ENCODE measurements around the gene KRT31. TPM values are rescaled to one million over a fixed set of nuclear protein-coding genes. Genes with fewer than 3 reads are reported as not detected.
"Not testable (repeated sequence)": the region's sequence is repeated elsewhere in the genome, so short reads cannot be mapped to it uniquely, and the experiment has no call there.

KRT31 gene
- total RNA-seq, 1 experiment from 2014 or later: not detected

DNA sequence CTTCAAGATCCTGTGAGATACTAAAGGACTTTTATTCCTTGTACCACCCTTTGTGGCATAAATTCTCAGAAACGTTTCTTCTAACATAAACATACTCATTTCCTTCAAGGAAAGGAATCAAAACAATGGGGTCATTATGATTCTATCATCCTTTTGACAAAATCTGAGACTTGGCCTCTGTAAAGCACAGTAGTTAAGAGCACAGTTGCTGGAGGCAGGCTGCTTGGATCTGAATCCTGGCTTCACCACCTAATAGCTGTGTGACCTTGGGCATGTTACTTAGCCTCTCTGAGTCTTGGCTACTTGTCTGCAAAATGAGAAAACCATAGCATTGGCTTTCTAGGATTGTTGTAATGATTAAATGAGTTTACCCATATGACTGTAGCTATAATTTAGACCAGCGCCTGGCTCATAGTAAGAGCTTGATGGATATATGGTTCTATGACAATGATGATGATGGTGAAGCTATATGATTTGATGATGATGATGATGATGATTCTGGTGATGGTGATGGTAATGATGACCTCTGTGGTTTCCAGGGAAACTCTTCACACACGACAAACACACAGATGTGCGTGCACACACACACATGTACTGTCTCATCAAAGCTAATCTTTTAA lies 6.1 kb upstream of the KRT31 start:
- Mint-ChIP-seq H3K4me3 (ENCODE audit: unreplicated experiment) (no peak overlapping the region), H3K27me3 (ENCODE audit: insufficient read depth, unreplicated experiment) (peaks cover 52% of the 10 kb centered on the region), H3K27ac (ENCODE audit: low read depth, unreplicated experiment) (peak overlapping the region; percentile 35), H3K9me3 (ENCODE audit: unreplicated experiment) (no peaks in the 10 kb centered on the region), H3K4me1 (ENCODE audit: insufficient read depth, unreplicated experiment) (peaks cover 13% of the 10 kb centered on the region), H3K36me3 (ENCODE audit: insufficient read depth, unreplicated experiment) (no peaks in the 10 kb centered on the region)
- DNase-seq (ENCODE audit: unreplicated experiment): no peak
- ChIA-PET CTCF (interaction anchor here (0.5 to 3.7 kb wide), 9 partner anchors 10 to 1186 kb away, joined by 3 to 22 read pairs (median 3); no protein-coding TSS in a partner anchor), POLR2A (interaction anchor here (0.6 to 3.1 kb wide), 20 partner anchors 10 to 932 kb away, joined by 3 to 13 read pairs (median 4); partner anchors contain the start of gene KRT15)
- TF ChIP-seq, protein P1, sequence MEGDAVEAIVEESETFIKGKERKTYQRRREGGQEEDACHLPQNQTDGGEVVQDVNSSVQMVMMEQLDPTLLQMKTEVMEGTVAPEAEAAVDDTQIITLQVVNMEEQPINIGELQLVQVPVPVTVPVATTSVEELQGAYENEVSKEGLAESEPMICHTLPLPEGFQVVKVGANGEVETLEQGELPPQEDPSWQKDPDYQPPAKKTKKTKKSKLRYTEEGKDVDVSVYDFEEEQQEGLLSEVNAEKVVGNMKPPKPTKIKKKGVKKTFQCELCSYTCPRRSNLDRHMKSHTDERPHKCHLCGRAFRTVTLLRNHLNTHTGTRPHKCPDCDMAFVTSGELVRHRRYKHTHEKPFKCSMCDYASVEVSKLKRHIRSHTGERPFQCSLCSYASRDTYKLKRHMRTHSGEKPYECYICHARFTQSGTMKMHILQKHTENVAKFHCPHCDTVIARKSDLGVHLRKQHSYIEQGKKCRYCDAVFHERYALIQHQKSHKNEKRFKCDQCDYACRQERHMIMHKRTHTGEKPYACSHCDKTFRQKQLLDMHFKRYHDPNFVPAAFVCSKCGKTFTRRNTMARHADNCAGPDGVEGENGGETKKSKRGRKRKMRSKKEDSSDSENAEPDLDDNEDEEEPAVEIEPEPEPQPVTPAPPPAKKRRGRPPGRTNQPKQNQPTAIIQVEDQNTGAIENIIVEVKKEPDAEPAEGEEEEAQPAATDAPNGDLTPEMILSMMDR (IDR thresholded peaks at IDR 0.05; ENCODE audit: unreplicated experiment): no peak
- no TSS peak for BruUV-seq (replicated peaks)
- intact Hi-C loops (cut with micrococcal nuclease): no loop called here

DNA sequence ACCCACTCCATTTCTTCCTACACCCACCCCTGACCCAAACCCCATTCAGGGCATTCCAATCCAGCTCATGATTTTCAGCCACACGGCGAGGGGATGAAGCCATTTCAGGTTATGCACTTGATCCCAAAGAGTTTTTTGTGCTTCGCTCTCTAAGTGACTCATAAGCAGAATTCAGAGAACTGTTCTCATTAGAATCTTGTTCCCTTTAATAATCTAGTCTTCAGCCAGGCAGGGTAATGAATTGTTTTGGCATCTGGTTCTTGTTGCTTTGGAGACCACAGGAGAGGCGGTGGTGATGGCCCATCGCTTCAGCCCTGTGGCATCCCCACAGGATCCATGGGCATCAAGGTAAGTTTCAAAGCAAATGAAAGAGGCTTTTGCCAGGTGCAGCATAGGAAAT lies 4.8 kb upstream of the KRT31 start:
- Mint-ChIP-seq H3K4me1 (ENCODE audit: insufficient read depth, unreplicated experiment) (peaks cover 13% of the 10 kb centered on the region), H3K9me3 (ENCODE audit: unreplicated experiment) (no peaks in the 10 kb centered on the region), H3K4me3 (ENCODE audit: unreplicated experiment) (no peak overlapping the region), H3K27me3 (ENCODE audit: insufficient read depth, unreplicated experiment) (peaks cover 45% of the 10 kb centered on the region), H3K27ac (ENCODE audit: low read depth, unreplicated experiment) (peak overlapping the region; percentile 25), H3K36me3 (ENCODE audit: insufficient read depth, unreplicated experiment) (no peaks in the 10 kb centered on the region)
- ChIA-PET POLR2A (no interaction called here), CTCF (no interaction called here)
- TF ChIP-seq, protein P1 (IDR thresholded peaks at IDR 0.05; ENCODE audit: unreplicated experiment): no peak
- BruUV-seq (replicated peaks): no TSS peak
- intact Hi-C loops (cut with micrococcal nuclease): no loop called here
- DNase-seq (ENCODE audit: unreplicated experiment): no peak

DNA sequence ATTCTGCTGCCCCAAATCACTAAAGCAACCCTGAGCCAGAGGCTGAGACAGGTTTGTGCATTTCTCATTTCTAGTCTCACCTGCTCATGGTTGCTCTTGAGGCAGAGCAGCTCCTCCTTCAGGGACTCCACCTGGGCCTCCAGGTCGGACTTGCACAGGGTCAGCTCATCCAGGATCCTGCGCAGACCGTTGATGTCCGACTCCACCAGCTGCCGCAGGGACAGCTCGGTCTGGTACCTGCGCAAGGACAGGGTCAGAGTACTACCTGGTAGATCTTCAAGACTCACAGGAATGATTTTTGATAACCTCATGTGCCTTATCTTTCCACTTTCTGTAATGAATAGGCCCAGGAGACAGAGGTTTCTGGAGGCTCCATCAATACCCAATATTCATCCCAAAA lies 1.1 kb downstream of the KRT31 start:
- H3K9me3 Mint-ChIP-seq (ENCODE audit: unreplicated experiment): no peaks in the 10 kb centered on the region
- H3K4me3 Mint-ChIP-seq (ENCODE audit: unreplicated experiment): no peak overlapping the region
- no peaks in the 10 kb centered on the region for H3K4me1 Mint-ChIP-seq (ENCODE audit: insufficient read depth, unreplicated experiment)
- POLR2A ChIA-PET: no interaction called here
- H3K27me3 Mint-ChIP-seq (ENCODE audit: insufficient read depth, unreplicated experiment): peaks cover 26% of the 10 kb centered on the region
- H3K27ac Mint-ChIP-seq (ENCODE audit: low read depth, unreplicated experiment): no peak overlapping the region
- peaks cover 5% of the 10 kb centered on the region for H3K36me3 Mint-ChIP-seq (ENCODE audit: insufficient read depth, unreplicated experiment)
- DNase-seq (ENCODE audit: unreplicated experiment): no peak
- TF ChIP-seq, protein P1 (IDR thresholded peaks at IDR 0.05; ENCODE audit: unreplicated experiment): no peak
- intact Hi-C loops (cut with micrococcal nuclease): no loop called here
- CTCF ChIA-PET: interaction anchor here (0.6 kb wide), 1 partner anchor 254 kb away, joined by 5 read pairs; no protein-coding TSS in a partner anchor
- BruUV-seq (replicated peaks): no TSS peak

DNA sequence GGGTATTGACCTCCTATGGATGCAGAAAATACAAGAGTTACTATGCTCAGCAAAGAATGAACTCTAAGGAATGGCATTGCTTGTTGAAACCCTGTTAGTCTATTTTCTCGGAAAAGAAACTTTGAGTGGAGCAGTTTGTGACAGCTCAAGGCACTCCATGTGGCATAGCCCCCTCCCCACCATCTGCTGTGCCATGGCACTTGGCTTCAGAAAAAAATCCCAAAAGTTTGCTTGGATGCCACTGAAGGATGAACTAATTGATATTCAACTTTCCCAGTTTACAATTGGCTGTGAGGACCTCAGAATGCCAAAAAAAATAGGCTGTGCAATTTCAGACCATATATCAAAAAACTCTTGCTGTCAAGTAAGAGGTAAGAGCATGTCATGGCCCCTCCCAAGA lies 1.8 kb downstream of the KRT31 start:
- no peaks in the 10 kb centered on the region for H3K4me1 Mint-ChIP-seq (ENCODE audit: insufficient read depth, unreplicated experiment)
- intact Hi-C loops (cut with micrococcal nuclease): no loop called here
- CTCF ChIA-PET: no interaction called here
- POLR2A ChIA-PET: no interaction called here
- DNase-seq (ENCODE audit: unreplicated experiment): no peak
- no TSS peak for BruUV-seq (replicated peaks)
- TF ChIP-seq, protein P1 (IDR thresholded peaks at IDR 0.05; ENCODE audit: unreplicated experiment): no peak
- no peak overlapping the region for H3K4me3 Mint-ChIP-seq (ENCODE audit: unreplicated experiment)
- H3K27me3 Mint-ChIP-seq (ENCODE audit: insufficient read depth, unreplicated experiment): peaks cover 19% of the 10 kb centered on the region
- H3K9me3 Mint-ChIP-seq (ENCODE audit: unreplicated experiment): no peaks in the 10 kb centered on the region
- peaks cover 5% of the 10 kb centered on the region for H3K36me3 Mint-ChIP-seq (ENCODE audit: insufficient read depth, unreplicated experiment)
- no peak overlapping the region for H3K27ac Mint-ChIP-seq (ENCODE audit: low read depth, unreplicated experiment)

DNA sequence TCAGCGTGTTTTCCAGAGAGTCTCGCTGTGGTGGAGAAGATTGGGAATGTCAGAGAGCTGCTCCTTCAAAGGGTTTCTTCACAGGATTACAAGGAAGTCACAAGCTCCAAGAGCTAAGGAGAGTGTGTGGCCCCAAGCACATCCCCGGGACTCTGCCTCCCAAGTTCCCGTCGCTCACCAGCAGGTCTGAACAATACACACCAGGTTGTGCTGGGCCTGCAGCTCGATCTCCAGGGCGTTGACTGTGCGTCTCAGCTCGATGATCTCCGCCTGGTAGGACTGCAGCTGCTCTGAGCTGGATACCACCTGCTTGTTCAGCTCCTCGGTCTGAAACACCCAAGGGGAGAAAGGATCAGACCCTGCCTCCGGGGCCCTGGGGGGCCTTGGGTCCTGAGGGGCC lies 2.4 kb downstream of the KRT31 start:
- H3K9me3 Mint-ChIP-seq (ENCODE audit: unreplicated experiment); BruUV-seq (replicated peaks); DNase-seq (ENCODE audit: unreplicated experiment); H3K4me3 Mint-ChIP-seq (ENCODE audit: unreplicated experiment); intact Hi-C loops (cut with micrococcal nuclease); H3K27ac Mint-ChIP-seq (ENCODE audit: low read depth, unreplicated experiment); H3K36me3 Mint-ChIP-seq (ENCODE audit: insufficient read depth, unreplicated experiment); POLR2A ChIA-PET; H3K4me1 Mint-ChIP-seq (ENCODE audit: insufficient read depth, unreplicated experiment); CTCF ChIA-PET: not testable (repeated sequence)
- H3K27me3 Mint-ChIP-seq (ENCODE audit: insufficient read depth, unreplicated experiment): peaks cover 13% of the 10 kb centered on the region

Measured in MCF 10A (cell line).